Right hindlimb (tissue), 1 donor: ENCODE measurements around the gene KIAA1217.
A peak's percentile ranks its signal among the peaks of the same experiment; 100 is the strongest.

ENCODE experiments used
- DNase-seq: peaks from one replicate; pipeline ENCODE4 v3.0.0-alpha.2; 2018

KIAA1217 gene

GRCh38 chr10:24209946-24210491 lies 1.1 kb downstream of the KIAA1217 start:
- peak; percentile 68 for DNase-seq

- no peak for DNase-seq
These were observed 1.6 kb downstream of the KIAA1217 start for GRCh38 chr10:24210501-24210900.

- no peak for DNase-seq
These were observed 4.3 kb downstream of the KIAA1217 start for GRCh38 chr10:24213266-24213665.

GRCh38 chr10:24213881-24214280 lies 4.9 kb downstream of the KIAA1217 start:
- no peak for DNase-seq

GRCh38 chr10:24214762-24215161 lies 5.8 kb downstream of the KIAA1217 start:
- DNase-seq = peak; percentile 21

GRCh38 chr10:24215196-24215595 lies 6.3 kb downstream of the KIAA1217 start:
- DNase-seq = no peak

GRCh38 chr10:24215603-24216002 lies 6.7 kb downstream of the KIAA1217 start:
- DNase-seq = no peak

GRCh38 chr10:24219963-24220362 lies 11.0 kb downstream of the KIAA1217 start:
- DNase-seq = no peak

- DNase-seq = no peak
These were observed 14.4 kb downstream of the KIAA1217 start for GRCh38 chr10:24223341-24223740.

- DNase-seq = no peak
These were observed 15.0 kb downstream of the KIAA1217 start for GRCh38 chr10:24223953-24224352.

GRCh38 chr10:24228642-24229041 lies 19.7 kb downstream of the KIAA1217 start:
- no peak for DNase-seq

- DNase-seq = no peak
These were observed 21.0 kb downstream of the KIAA1217 start for GRCh38 chr10:24229909-24230308.

GRCh38 chr10:24231200-24231599 lies 22.3 kb downstream of the KIAA1217 start:
- no peak for DNase-seq

GRCh38 chr10:24234784-24235183 lies 25.8 kb downstream of the KIAA1217 start:
- DNase-seq = no peak

- no peak for DNase-seq
These were observed 26.5 kb downstream of the KIAA1217 start for GRCh38 chr10:24235471-24235870.

GRCh38 chr10:24237801-24238395 lies 29.0 kb downstream of the KIAA1217 start:
- no peak for DNase-seq

- no peak for DNase-seq
These were observed 29.7 kb downstream of the KIAA1217 start for GRCh38 chr10:24238519-24239247.

- no peak for DNase-seq
These were observed 30.5 kb downstream of the KIAA1217 start for GRCh38 chr10:24239289-24240040.

- DNase-seq = no peak
These were observed 31.3 kb downstream of the KIAA1217 start for GRCh38 chr10:24240041-24240751.

GRCh38 chr10:24241536-24242040 lies 32.6 kb downstream of the KIAA1217 start:
- no peak for DNase-seq

GRCh38 chr10:24242562-24242961 lies 33.6 kb downstream of the KIAA1217 start:
- DNase-seq = no peak

- no peak for DNase-seq
These were observed 37.4 kb downstream of the KIAA1217 start for GRCh38 chr10:24246365-24246764.

GRCh38 chr10:24247841-24248240 lies 38.9 kb downstream of the KIAA1217 start:
- no peak for DNase-seq
